HEK293 (cell line): Measurements from ENCODE around the gene ZNF280A.

Experiments used
- CTCF ChIA-PET: fragments of 350-600 bp; formaldehyde crosslinking; extraction: SDS; loops from one replicate; lab custom pipeline; 2021; ENCODE audit warnings: antibody characterized with exemption; lab: Yijun Ruan, JAX
- POLR2A ChIA-PET: fragments of 300-600 bp; formaldehyde crosslinking; extraction: SDS; loops from one replicate; lab custom pipeline; 2020; ENCODE audit warnings: antibody characterized with exemption, inconsistent platforms; lab: Yijun Ruan, JAX
- H3K27ac ChIP-seq: fragments of 200-500 bp; sonication (Bioruptor generic); 2 replicates; pipeline ENCODE4 v1.5.1; 2014; ENCODE audit warnings: low read depth, low read length, control low read depth, inconsistent platforms; ENCODE audit errors: extremely low read depth
- H3K36me3 ChIP-seq, 2 experiments: fragments of 200-500 bp in 1 of 2; sonication (Bioruptor generic) in 1 of 2; 1 replicate in 1 of 2; 2 replicates in 1 of 2; pipeline ENCODE4 v1.5.1; 2014 to 2017; ENCODE audit warnings: inconsistent platforms in 2 of 2, low read length in 2 of 2; ENCODE audit not compliant: control insufficient read depth in 2 of 2, insufficient read depth in 1 of 2
- H3K4me1 ChIP-seq: fragments of 200-500 bp; sonication (Bioruptor generic); 2 replicates; pipeline ENCODE4 v1.5.1; 2014; ENCODE audit warnings: mild to moderate bottlenecking, low read length, inconsistent platforms; ENCODE audit not compliant: control insufficient read depth, insufficient read depth
- H3K4me3 ChIP-seq: 2 replicates; pipeline ENCODE4 v1.5.1; 2011; ENCODE audit warnings: low read depth, mild to moderate bottlenecking, control low read depth, low read length, moderate library complexity
- H3K9me3 ChIP-seq: fragments of 200-500 bp; sonication (Bioruptor generic); 2 replicates; pipeline ENCODE4 v1.5.1; 2014; ENCODE audit warnings: low read depth, low read length, inconsistent platforms; ENCODE audit not compliant: control insufficient read depth, insufficient read depth
- HIC1 ChIP-seq: fragments of 450-650 bp; formaldehyde crosslinking; IDR thresholded peaks from 2 replicates; pipeline ENCODE4 v1.5.1; 2016; ENCODE audit warnings: missing biosample characterization, missing genetic modification characterization
- HOXC10 ChIP-seq: sonication (generic); formaldehyde crosslinking; IDR thresholded peaks from 2 replicates; pipeline ENCODE4 v1.8.1; 2023; ENCODE audit warnings: mild to moderate bottlenecking, missing genetic modification reagents
- KLF10 ChIP-seq: fragments of 450-650 bp; IDR thresholded peaks from 2 replicates; pipeline ENCODE4 v1.5.1; 2018; ENCODE audit warnings: missing biosample characterization, mild to moderate bottlenecking, missing genetic modification characterization
- KLF16 ChIP-seq: fragments of 450-650 bp; formaldehyde crosslinking; IDR thresholded peaks from 2 replicates; pipeline ENCODE4 v1.5.1; 2017; ENCODE audit warnings: missing biosample characterization, missing genetic modification characterization
- MZF1 ChIP-seq: fragments of 450-650 bp; formaldehyde crosslinking; IDR thresholded peaks from 2 replicates; pipeline ENCODE4 v1.5.1; 2017; ENCODE audit warnings: missing biosample characterization, missing genetic modification characterization, borderline replicate concordance
- RBAK ChIP-seq: fragments of 450-650 bp; formaldehyde crosslinking; IDR thresholded peaks from 2 replicates; pipeline ENCODE4 v1.5.1; 2016; ENCODE audit warnings: missing biosample characterization, missing genetic modification characterization
- REPIN1 ChIP-seq: fragments of 450-650 bp; formaldehyde crosslinking; IDR thresholded peaks from 2 replicates; pipeline ENCODE4 v1.5.1; 2017; ENCODE audit warnings: missing biosample characterization, missing genetic modification characterization, low read depth
- SCRT1 ChIP-seq: fragments of 450-650 bp; formaldehyde crosslinking; IDR thresholded peaks from 2 replicates; pipeline ENCODE4 v1.5.1; 2016; ENCODE audit warnings: missing biosample characterization, missing genetic modification characterization, borderline replicate concordance
- ZBTB44 ChIP-seq: fragments of 450-650 bp; IDR thresholded peaks from 2 replicates; pipeline ENCODE4 v1.5.1; 2018; ENCODE audit warnings: missing biosample characterization, mild to moderate bottlenecking, missing genetic modification characterization
- ZBTB8A ChIP-seq: fragments of 450-650 bp; formaldehyde crosslinking; IDR thresholded peaks from 2 replicates; pipeline ENCODE4 v1.5.1; 2016; ENCODE audit warnings: missing biosample characterization, missing genetic modification characterization
- ZFHX2 ChIP-seq: fragments of 450-650 bp; formaldehyde crosslinking; conservative IDR thresholded peaks from 2 replicates; pipeline ENCODE4 v1.5.1; 2016; ENCODE audit warnings: missing biosample characterization, missing genetic modification characterization
- ZNF19 ChIP-seq: fragments of 450-650 bp; formaldehyde crosslinking; IDR thresholded peaks from 2 replicates; pipeline ENCODE4; 2016; ENCODE audit warnings: missing biosample characterization, missing genetic modification characterization, low read depth
- ZNF391 ChIP-seq: fragments of 450-650 bp; formaldehyde crosslinking; IDR thresholded peaks from 2 replicates; pipeline ENCODE4 v1.5.1; 2016; ENCODE audit warnings: low read depth, missing biosample characterization, missing genetic modification characterization, borderline replicate concordance
- ZNF521 ChIP-seq: fragments of 450-650 bp; formaldehyde crosslinking; IDR thresholded peaks from 2 replicates; pipeline ENCODE4 v1.5.1; 2017; ENCODE audit warnings: missing biosample characterization, mild to moderate bottlenecking, missing genetic modification characterization
- ZNF580 ChIP-seq: fragments of 450-650 bp; formaldehyde crosslinking; IDR thresholded peaks from 2 replicates; pipeline ENCODE4 v1.5.1; 2016; ENCODE audit warnings: missing biosample characterization, missing genetic modification characterization
- ZNF610 ChIP-seq: fragments of 450-650 bp; formaldehyde crosslinking; IDR thresholded peaks from 2 replicates; pipeline ENCODE4 v1.5.1; 2016; ENCODE audit warnings: missing biosample characterization, missing genetic modification characterization, borderline replicate concordance
- ZNF747 ChIP-seq: fragments of 450-650 bp; formaldehyde crosslinking; IDR thresholded peaks from 2 replicates; pipeline ENCODE4 v1.5.1; 2016; ENCODE audit warnings: missing biosample characterization, missing genetic modification characterization
- ZNF76 ChIP-seq: fragments of 450-650 bp; formaldehyde crosslinking; IDR thresholded peaks from 2 replicates; pipeline ENCODE4; 2016; ENCODE audit warnings: low read depth, missing biosample characterization, missing genetic modification characterization, borderline replicate concordance
- ZSCAN16 ChIP-seq: fragments of 450-650 bp; formaldehyde crosslinking; IDR thresholded peaks from 2 replicates; pipeline ENCODE4 v1.5.1; 2016; ENCODE audit warnings: missing biosample characterization, missing genetic modification characterization
- TF ChIP-seq, protein P1 (sequence below): fragments of 450-650 bp; formaldehyde crosslinking; IDR thresholded peaks from 2 replicates; pipeline ENCODE4 v1.5.1; 2016; ENCODE audit warnings: missing biosample characterization, missing genetic modification characterization
- TF ChIP-seq, protein P2 (sequence below): fragments of 450-650 bp; IDR thresholded peaks from 2 replicates; pipeline ENCODE4 v1.5.1; 2018; ENCODE audit warnings: missing biosample characterization, missing genetic modification characterization
- TF ChIP-seq, protein P3 (sequence below): fragments of 450-650 bp; formaldehyde crosslinking; IDR thresholded peaks from 2 replicates; pipeline ENCODE4; 2016; ENCODE audit warnings: missing biosample characterization, missing genetic modification characterization

The ZNF280A gene

DNA sequence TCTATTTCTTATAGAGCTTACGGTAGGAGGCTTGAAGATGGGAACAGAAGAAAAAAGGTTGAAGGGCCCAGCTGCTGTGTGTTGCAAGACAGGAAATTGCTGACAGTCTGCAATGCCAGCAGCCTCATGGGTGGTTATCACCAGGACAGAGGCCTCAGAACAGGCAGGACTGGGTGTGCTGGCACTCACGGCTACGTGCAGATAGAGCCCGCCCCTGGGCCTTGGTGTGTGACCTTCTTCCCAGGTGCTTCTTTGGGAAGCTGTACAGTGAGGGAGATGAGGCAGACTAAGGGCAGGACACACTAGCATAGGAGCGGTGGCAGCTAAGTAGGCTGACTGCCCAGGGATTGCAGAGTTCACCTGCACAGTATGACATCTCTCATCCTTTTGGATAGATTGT, 26.4 kb upstream of the ZNF280A start:
- TF ChIP-seq ZNF521 (tag by site-specific recombination) (no peak), MZF1 (tag by site-specific recombination) (no peak), ZFHX2 (tag by site-specific recombination) (no peak), KLF16 (tag by site-specific recombination) (no peak), ZBTB8A (tag by site-specific recombination) (no peak), RBAK (tag by site-specific recombination) (no peak), ZNF19 (tag by site-specific recombination) (no peak), SCRT1 (tag by site-specific recombination) (no peak), KLF10 (tag by site-specific recombination) (no peak), HIC1 (tag by site-specific recombination) (no peak)
- TF ChIP-seq, protein P1, sequence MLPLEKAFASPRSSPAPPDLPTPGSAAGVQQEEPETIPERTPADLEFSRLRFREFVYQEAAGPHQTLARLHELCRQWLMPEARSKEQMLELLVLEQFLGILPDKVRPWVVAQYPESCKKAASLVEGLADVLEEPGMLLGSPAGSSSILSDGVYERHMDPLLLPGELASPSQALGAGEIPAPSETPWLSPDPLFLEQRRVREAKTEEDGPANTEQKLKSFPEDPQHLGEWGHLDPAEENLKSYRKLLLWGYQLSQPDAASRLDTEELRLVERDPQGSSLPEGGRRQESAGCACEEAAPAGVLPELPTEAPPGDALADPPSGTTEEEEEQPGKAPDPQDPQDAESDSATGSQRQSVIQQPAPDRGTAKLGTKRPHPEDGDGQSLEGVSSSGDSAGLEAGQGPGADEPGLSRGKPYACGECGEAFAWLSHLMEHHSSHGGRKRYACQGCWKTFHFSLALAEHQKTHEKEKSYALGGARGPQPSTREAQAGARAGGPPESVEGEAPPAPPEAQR (tag by site-specific recombination), result no peak
- TF ChIP-seq, protein P2, sequence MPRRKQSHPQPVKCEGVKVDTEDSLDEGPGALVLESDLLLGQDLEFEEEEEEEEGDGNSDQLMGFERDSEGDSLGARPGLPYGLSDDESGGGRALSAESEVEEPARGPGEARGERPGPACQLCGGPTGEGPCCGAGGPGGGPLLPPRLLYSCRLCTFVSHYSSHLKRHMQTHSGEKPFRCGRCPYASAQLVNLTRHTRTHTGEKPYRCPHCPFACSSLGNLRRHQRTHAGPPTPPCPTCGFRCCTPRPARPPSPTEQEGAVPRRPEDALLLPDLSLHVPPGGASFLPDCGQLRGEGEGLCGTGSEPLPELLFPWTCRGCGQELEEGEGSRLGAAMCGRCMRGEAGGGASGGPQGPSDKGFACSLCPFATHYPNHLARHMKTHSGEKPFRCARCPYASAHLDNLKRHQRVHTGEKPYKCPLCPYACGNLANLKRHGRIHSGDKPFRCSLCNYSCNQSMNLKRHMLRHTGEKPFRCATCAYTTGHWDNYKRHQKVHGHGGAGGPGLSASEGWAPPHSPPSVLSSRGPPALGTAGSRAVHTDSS, result no peak
- TF ChIP-seq, protein P3, sequence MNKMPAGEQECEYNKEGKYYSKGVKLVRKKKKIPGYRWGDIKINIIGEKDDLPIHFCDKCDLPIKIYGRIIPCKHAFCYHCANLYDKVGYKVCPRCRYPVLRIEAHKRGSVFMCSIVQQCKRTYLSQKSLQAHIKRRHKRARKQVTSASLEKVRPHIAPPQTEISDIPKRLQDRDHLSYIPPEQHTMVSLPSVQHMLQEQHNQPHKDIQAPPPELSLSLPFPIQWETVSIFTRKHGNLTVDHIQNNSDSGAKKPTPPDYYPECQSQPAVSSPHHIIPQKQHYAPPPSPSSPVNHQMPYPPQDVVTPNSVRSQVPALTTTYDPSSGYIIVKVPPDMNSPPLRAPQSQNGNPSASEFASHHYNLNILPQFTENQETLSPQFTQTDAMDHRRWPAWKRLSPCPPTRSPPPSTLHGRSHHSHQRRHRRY (tag by site-specific recombination), result no peak
- Histone ChIP-seq H3K9me3 (no peaks in the 10 kb centered on the region), H3K36me3 (peaks cover 0 to 31% of the 10 kb centered on the region in 2 experiments; a peak in 1 of 3 replicates), H3K4me1 (no peaks in the 10 kb centered on the region), H3K4me3 (no peak overlapping the region), H3K27ac (no peak overlapping the region)
- POLR2A ChIA-PET, result no interaction called here
- CTCF ChIA-PET, result interaction anchor here (1.1 to 1.5 kb wide), 2 partner anchors 13 to 30 kb away, joined by 4 read pairs; partner anchors contain the start of gene PRAME

- Histone ChIP-seq H3K9me3 (no peaks in the 10 kb centered on the region), H3K4me1 (no peaks in the 10 kb centered on the region), H3K27ac (no peak overlapping the region), H3K4me3 (no peak overlapping the region), H3K36me3 (peaks cover 0 to 24% of the 10 kb centered on the region in 2 experiments; a peak in 1 of 3 replicates)
- ChIA-PET CTCF (interaction anchor here (0.6 to 1.1 kb wide), 5 partner anchors 9 to 429 kb away, joined by 3 to 6 read pairs (median 4); partner anchors contain the start of gene ZNF280A), POLR2A (interaction anchor here (0.6 kb wide), 1 partner anchor 36 kb away, joined by 4 read pairs; no protein-coding TSS in a partner anchor)
- TF ChIP-seq ZSCAN16 (tag by site-specific recombination), result no peak
- no peak for TF ChIP-seq ZNF391 (tag by site-specific recombination)
- no peak for TF ChIP-seq ZNF580
- TF ChIP-seq KLF10 (tag by site-specific recombination), result no peak
- TF ChIP-seq ZNF747, result no peak
- TF ChIP-seq ZNF610, result no peak
- no peak for TF ChIP-seq REPIN1 (tag by site-specific recombination)
- no peak for TF ChIP-seq ZNF76
- TF ChIP-seq ZBTB44 (tag by site-specific recombination), result no peak
- no peak for TF ChIP-seq ZBTB8A (tag by site-specific recombination)
- TF ChIP-seq HOXC10 (CRISPR knock-in tag), result no peak
Observed at GRCh38 chr22:22545084-22545483, 25.0 kb upstream of the ZNF280A start.
